ENCODE results near the gene TFR2.

TFR2 gene

GRCh38 chr7:100620804-100621203 lies 20.5 kb downstream of the TFR2 start:
- Histone ChIP-seq H3K4ac (ENCODE audit: low read length) (no peak overlapping the region), H3K9ac (ENCODE audit: low read depth, low read length, poor library complexity) (no peak overlapping the region), H2BK5ac (ENCODE audit: low read length) (peak overlapping the region; percentile 66), H2BK12ac (ENCODE audit: low read length) (no peak overlapping the region), H3K27ac (replicated peaks; ENCODE audit: low read length) (no peak overlapping the region), H4K8ac (ENCODE audit: low read depth, low read length) (no peak overlapping the region), H4K91ac (ENCODE audit: low read depth, low read length, poor library complexity) (no peak overlapping the region), H3K4me3 (ENCODE audit: low read length in 2 of 2) (no peak overlapping the region), H3K79me1 (ENCODE audit: low read depth, low read length) (no peaks in the 10 kb centered on the region), H3K36me3 (replicated peaks in 1 of 2; ENCODE audit: control insufficient read depth in 2 of 2, insufficient read depth in 2 of 2, low read length in 2 of 2) (peaks cover 0 to 3% of the 10 kb centered on the region in 2 donors), H2AK5ac (ENCODE audit: low read depth, low read length) (no peak overlapping the region), H3K27me3 (ENCODE audit: control insufficient read depth in 3 of 3, insufficient read depth in 3 of 3, low read depth in 1 of 3, low read length in 3 of 3) (no peaks in the 10 kb centered on the region), H3K18ac (ENCODE audit: low read length) (peak overlapping the region; percentile 71), H3K9me3 (replicated peaks in 1 of 2; ENCODE audit: control insufficient read depth in 2 of 2, insufficient read depth in 1 of 2, low read depth in 1 of 2, low read length in 2 of 2) (no peaks in the 10 kb centered on the region), H3K23ac (ENCODE audit: low read depth, low read length, poor library complexity) (no peak overlapping the region), H3K4me1 (ENCODE audit: control insufficient read depth in 2 of 2, insufficient read depth in 1 of 2, low read depth in 1 of 2, low read length in 2 of 2) (no peaks in the 10 kb centered on the region), H2BK120ac (ENCODE audit: low read depth, low read length) (no peak overlapping the region), H2BK15ac (ENCODE audit: low read length) (no peak overlapping the region), H3K14ac (ENCODE audit: low read length) (no peak overlapping the region), H2AFZ (ENCODE audit: low read length) (no peak overlapping the region), H3K4me2 (ENCODE audit: insufficient read depth, low read length, poor library complexity, severe bottlenecking) (no peak overlapping the region)
- no peak for DNase-seq (ENCODE audit: low spot score)
- WGBS, 2 donors (ENCODE audit: extremely low coverage in 2 of 2, insufficient read length in 2 of 2, insufficient replicate concordance in 1 of 2): no CpG with 5 or more reads among the region's 23 CpGs

GRCh38 chr7:100620239-100620638 lies 21.1 kb downstream of the TFR2 start:
- Histone ChIP-seq H3K36me3 (replicated peaks in 1 of 2; ENCODE audit: control insufficient read depth in 2 of 2, insufficient read depth in 2 of 2, low read length in 2 of 2) (peaks cover 0 to 3% of the 10 kb centered on the region in 2 donors), H3K27ac (replicated peaks; ENCODE audit: low read length) (no peak overlapping the region), H2BK5ac (ENCODE audit: low read length) (peak overlapping the region; percentile 66), H2BK12ac (ENCODE audit: low read length) (no peak overlapping the region), H2AFZ (ENCODE audit: low read length) (no peak overlapping the region), H3K23ac (ENCODE audit: low read depth, low read length, poor library complexity) (no peak overlapping the region), H4K8ac (ENCODE audit: low read depth, low read length) (no peak overlapping the region), H2BK15ac (ENCODE audit: low read length) (no peak overlapping the region), H2AK5ac (ENCODE audit: low read depth, low read length) (no peak overlapping the region), H3K9ac (ENCODE audit: low read depth, low read length, poor library complexity) (peak overlapping the region; percentile 77), H3K4me1 (ENCODE audit: control insufficient read depth in 2 of 2, insufficient read depth in 1 of 2, low read depth in 1 of 2, low read length in 2 of 2) (no peaks in the 10 kb centered on the region), H3K18ac (ENCODE audit: low read length) (no peak overlapping the region), H3K79me1 (ENCODE audit: low read depth, low read length) (no peaks in the 10 kb centered on the region), H3K4me3 (ENCODE audit: low read length in 2 of 2) (no peak overlapping the region), H3K4me2 (ENCODE audit: insufficient read depth, low read length, poor library complexity, severe bottlenecking) (no peak overlapping the region), H2BK120ac (ENCODE audit: low read depth, low read length) (no peak overlapping the region), H3K9me3 (replicated peaks in 1 of 2; ENCODE audit: control insufficient read depth in 2 of 2, insufficient read depth in 1 of 2, low read depth in 1 of 2, low read length in 2 of 2) (no peaks in the 10 kb centered on the region), H4K91ac (ENCODE audit: low read depth, low read length, poor library complexity) (no peak overlapping the region), H3K4ac (ENCODE audit: low read length) (no peak overlapping the region), H3K27me3 (ENCODE audit: control insufficient read depth in 3 of 3, insufficient read depth in 3 of 3, low read depth in 1 of 3, low read length in 3 of 3) (no peaks in the 10 kb centered on the region), H3K14ac (ENCODE audit: low read length) (no peak overlapping the region)
- WGBS, 2 donors (ENCODE audit: extremely low coverage in 2 of 2, insufficient read length in 2 of 2, insufficient replicate concordance in 1 of 2): no CpG with 5 or more reads among the region's 6 CpGs
- DNase-seq (ENCODE audit: low spot score): no peak

GRCh38 chr7:100614308-100614861 lies 27.0 kb downstream of the TFR2 start:
- Histone ChIP-seq H2AK5ac (ENCODE audit: low read depth, low read length) (no peak overlapping the region), H2AFZ (ENCODE audit: low read length) (no peak overlapping the region), H2BK15ac (ENCODE audit: low read length) (no peak overlapping the region), H3K18ac (ENCODE audit: low read length) (no peak overlapping the region), H3K9me3 (replicated peaks in 1 of 2; ENCODE audit: control insufficient read depth in 2 of 2, insufficient read depth in 1 of 2, low read depth in 1 of 2, low read length in 2 of 2) (no peaks in the 10 kb centered on the region), H3K23ac (ENCODE audit: low read depth, low read length, poor library complexity) (no peak overlapping the region), H4K91ac (ENCODE audit: low read depth, low read length, poor library complexity) (no peak overlapping the region), H2BK12ac (ENCODE audit: low read length) (no peak overlapping the region), H3K4me2 (ENCODE audit: insufficient read depth, low read length, poor library complexity, severe bottlenecking) (no peak overlapping the region), H3K36me3 (replicated peaks in 1 of 2; ENCODE audit: control insufficient read depth in 2 of 2, insufficient read depth in 2 of 2, low read length in 2 of 2) (peaks cover 0 to 9% of the 10 kb centered on the region in 2 donors), H2BK5ac (ENCODE audit: low read length) (no peak overlapping the region), H3K79me1 (ENCODE audit: low read depth, low read length) (no peaks in the 10 kb centered on the region), H2BK120ac (ENCODE audit: low read depth, low read length) (no peak overlapping the region), H3K14ac (ENCODE audit: low read length) (no peak overlapping the region), H3K27me3 (ENCODE audit: control insufficient read depth in 3 of 3, insufficient read depth in 3 of 3, low read depth in 1 of 3, low read length in 3 of 3) (no peaks in the 10 kb centered on the region), H3K4me1 (ENCODE audit: control insufficient read depth in 2 of 2, insufficient read depth in 1 of 2, low read depth in 1 of 2, low read length in 2 of 2) (peaks cover 3 to 6% of the 10 kb centered on the region in 2 donors), H3K4me3 (ENCODE audit: low read length in 2 of 2) (no peak overlapping the region), H4K8ac (ENCODE audit: low read depth, low read length) (no peak overlapping the region), H3K27ac (replicated peaks; ENCODE audit: low read length) (no peak overlapping the region), H3K4ac (ENCODE audit: low read length) (no peak overlapping the region), H3K9ac (ENCODE audit: low read depth, low read length, poor library complexity) (no peak overlapping the region)
- no CpG with 5 or more reads among the region's 6 CpGs for WGBS, 2 donors (ENCODE audit: extremely low coverage in 2 of 2, insufficient read length in 2 of 2, insufficient replicate concordance in 1 of 2)
- no peak for DNase-seq (ENCODE audit: low spot score)

- no peak overlapping the region for H2AFZ ChIP-seq (ENCODE audit: low read length)
- H3K4me1 ChIP-seq (ENCODE audit: control insufficient read depth in 2 of 2, insufficient read depth in 1 of 2, low read depth in 1 of 2, low read length in 2 of 2): peaks cover 3 to 6% of the 10 kb centered on the region in 2 donors
- H2BK12ac ChIP-seq (ENCODE audit: low read length): no peak overlapping the region
- no peak overlapping the region for H3K4ac ChIP-seq (ENCODE audit: low read length)
- no peak for DNase-seq (ENCODE audit: low spot score)
- no peak overlapping the region for H3K14ac ChIP-seq (ENCODE audit: low read length)
- H4K8ac ChIP-seq (ENCODE audit: low read depth, low read length): no peak overlapping the region
- no peaks in the 10 kb centered on the region for H3K9me3 ChIP-seq (replicated peaks in 1 of 2; ENCODE audit: control insufficient read depth in 2 of 2, insufficient read depth in 1 of 2, low read depth in 1 of 2, low read length in 2 of 2)
- H2BK120ac ChIP-seq (ENCODE audit: low read depth, low read length): no peak overlapping the region
- no peak overlapping the region for H4K91ac ChIP-seq (ENCODE audit: low read depth, low read length, poor library complexity)
- H3K4me2 ChIP-seq (ENCODE audit: insufficient read depth, low read length, poor library complexity, severe bottlenecking): no peak overlapping the region
- peak overlapping the region; percentile 23 for H2AK5ac ChIP-seq (ENCODE audit: low read depth, low read length)
- no peak overlapping the region for H2BK5ac ChIP-seq (ENCODE audit: low read length)
- H3K9ac ChIP-seq (ENCODE audit: low read depth, low read length, poor library complexity): no peak overlapping the region
- H3K27ac ChIP-seq (replicated peaks; ENCODE audit: low read length): no peak overlapping the region
- peaks cover 0 to 9% of the 10 kb centered on the region in 2 donors for H3K36me3 ChIP-seq (replicated peaks in 1 of 2; ENCODE audit: control insufficient read depth in 2 of 2, insufficient read depth in 2 of 2, low read length in 2 of 2)
- no peaks in the 10 kb centered on the region for H3K27me3 ChIP-seq (ENCODE audit: control insufficient read depth in 3 of 3, insufficient read depth in 3 of 3, low read depth in 1 of 3, low read length in 3 of 3)
- no peak overlapping the region for H3K18ac ChIP-seq (ENCODE audit: low read length)
- H3K79me1 ChIP-seq (ENCODE audit: low read depth, low read length): no peaks in the 10 kb centered on the region
- no CpG with 5 or more reads among the region's 13 CpGs for WGBS, 2 donors (ENCODE audit: extremely low coverage in 2 of 2, insufficient read length in 2 of 2, insufficient replicate concordance in 1 of 2)
- H3K4me3 ChIP-seq (ENCODE audit: low read length in 2 of 2): peak overlapping the region in 1 of 2 donors; percentile 60
- no peak overlapping the region for H2BK15ac ChIP-seq (ENCODE audit: low read length)
- peak overlapping the region; percentile 22 for H3K23ac ChIP-seq (ENCODE audit: low read depth, low read length, poor library complexity)
These were observed 27.8 kb downstream of the TFR2 start for GRCh38 chr7:100613412-100614175.

Measured in neuronal stem cell (in vitro differentiated cells).